SK-N-SH treated with all-trans-retinoic acid at 6 μM for 48 hours (cell line): Measurements from ENCODE around the gene MAPK8IP3.

ENCODE experiments used
- CSDC2 ChIP-seq: fragments of 250-450 bp; sonication (Bioruptor Pico); IDR thresholded peaks from 2 replicates; pipeline ENCODE4 v1.5.0; 2020; ENCODE audit warnings: mild to moderate bottlenecking, moderate library complexity
- TSHZ2 ChIP-seq: fragments of 250-450 bp; sonication (Bioruptor Pico); IDR thresholded peaks from 2 replicates; pipeline ENCODE4 v1.5.0; 2020; ENCODE audit warnings: mild to moderate bottlenecking, moderate library complexity
- ZFP3 ChIP-seq: fragments of 250-450 bp; sonication (Bioruptor Pico); IDR thresholded peaks from 2 replicates; pipeline ENCODE4 v1.5.0; 2020; ENCODE audit warnings: mild to moderate bottlenecking, moderate library complexity
- ZFP30 ChIP-seq: fragments of 450-650 bp; formaldehyde crosslinking; IDR thresholded peaks from 2 replicates; pipeline ENCODE4 v1.5.0; 2022; ENCODE audit warnings: mild to moderate bottlenecking, moderate library complexity
- TF ChIP-seq, protein P1 (sequence below): fragments of 250-450 bp; sonication (Bioruptor Pico); IDR thresholded peaks from 2 replicates; pipeline ENCODE4 v1.5.1; 2020; ENCODE audit warnings: low read depth, mild to moderate bottlenecking, moderate library complexity

DNA sequence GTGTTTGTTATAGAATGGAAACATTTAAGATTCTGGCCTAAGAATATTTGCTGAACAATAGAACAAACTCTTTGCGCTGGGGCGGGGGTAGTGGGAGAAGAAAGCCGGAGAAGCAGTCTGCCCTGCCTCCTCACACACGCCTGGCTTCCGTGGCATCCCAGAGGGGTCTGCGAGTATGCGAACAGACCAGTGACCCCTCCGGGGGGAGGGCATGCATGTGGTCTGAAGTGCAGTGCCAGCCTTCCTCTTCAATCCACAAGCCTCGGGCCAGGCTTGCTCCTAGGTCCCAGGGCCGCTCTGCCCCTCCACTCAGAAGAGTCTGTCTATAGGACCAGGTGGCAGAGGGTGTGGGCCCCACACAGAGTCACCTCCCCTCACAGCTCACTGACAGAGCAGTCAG, 101.6 kb downstream of the MAPK8IP3 start:
- TF ChIP-seq TSHZ2: no peak
- no peak for TF ChIP-seq CSDC2 (CRISPR knock-in tag)
- TF ChIP-seq ZFP3 (CRISPR knock-in tag): no peak
- TF ChIP-seq, protein P1, sequence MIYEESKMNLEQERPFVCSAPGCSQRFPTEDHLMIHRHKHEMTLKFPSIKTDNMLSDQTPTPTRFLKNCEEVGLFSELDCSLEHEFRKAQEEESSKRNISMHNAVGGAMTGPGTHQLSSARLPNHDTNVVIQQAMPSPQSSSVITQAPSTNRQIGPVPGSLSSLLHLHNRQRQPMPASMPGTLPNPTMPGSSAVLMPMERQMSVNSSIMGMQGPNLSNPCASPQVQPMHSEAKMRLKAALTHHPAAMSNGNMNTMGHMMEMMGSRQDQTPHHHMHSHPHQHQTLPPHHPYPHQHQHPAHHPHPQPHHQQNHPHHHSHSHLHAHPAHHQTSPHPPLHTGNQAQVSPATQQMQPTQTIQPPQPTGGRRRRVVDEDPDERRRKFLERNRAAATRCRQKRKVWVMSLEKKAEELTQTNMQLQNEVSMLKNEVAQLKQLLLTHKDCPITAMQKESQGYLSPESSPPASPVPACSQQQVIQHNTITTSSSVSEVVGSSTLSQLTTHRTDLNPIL: no peak
- no peak for TF ChIP-seq ZFP30 (CRISPR knock-in tag)
